ENCODE results near the gene SH3BP2.

The SH3BP2 gene

DNA sequence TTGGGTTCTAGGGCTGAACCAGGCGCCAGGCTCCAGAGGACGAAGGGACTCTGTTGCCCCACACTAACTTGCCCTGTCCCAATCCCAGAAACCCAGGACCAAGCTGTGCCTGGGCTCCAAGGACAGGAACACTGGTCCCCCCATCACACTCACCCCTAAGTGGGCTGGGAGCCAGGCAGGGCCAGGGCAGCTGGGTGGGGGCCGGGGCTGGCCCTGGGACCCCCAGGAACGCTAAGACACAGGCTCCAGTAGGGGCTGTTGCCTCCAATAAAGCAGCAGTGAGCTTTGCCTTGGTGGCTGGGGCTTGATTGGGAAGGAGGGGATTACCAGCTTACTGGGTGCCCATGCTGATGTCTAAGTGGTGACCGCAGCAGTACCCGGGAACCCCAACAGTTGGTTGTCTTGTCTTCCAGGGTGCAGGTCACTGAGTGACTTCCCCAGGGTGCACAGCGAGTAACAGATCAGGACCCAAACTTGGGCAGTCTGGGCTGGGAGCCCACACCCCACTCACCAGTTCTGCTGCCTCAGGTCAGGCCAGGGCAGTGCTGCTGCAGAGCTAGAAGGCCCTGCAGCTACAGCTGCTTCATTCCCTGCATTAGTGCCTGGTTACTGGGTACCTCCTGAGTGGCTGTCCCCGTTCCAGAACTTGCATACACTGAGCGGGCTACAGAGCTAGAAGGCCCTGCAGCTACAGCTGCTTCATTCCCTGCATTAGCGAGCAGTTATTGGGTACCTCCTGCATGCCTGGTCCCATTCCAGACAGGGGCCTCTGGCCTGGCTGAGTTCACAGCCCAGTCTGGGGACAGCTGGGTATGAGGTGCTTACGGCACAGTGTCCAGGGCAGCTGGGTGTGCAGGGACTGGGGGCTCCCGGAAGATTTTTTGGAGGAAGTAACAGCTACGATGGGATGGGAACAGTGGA lies 41.4 kb downstream of the SH3BP2 start:
- no peak for DNase-seq

DNA sequence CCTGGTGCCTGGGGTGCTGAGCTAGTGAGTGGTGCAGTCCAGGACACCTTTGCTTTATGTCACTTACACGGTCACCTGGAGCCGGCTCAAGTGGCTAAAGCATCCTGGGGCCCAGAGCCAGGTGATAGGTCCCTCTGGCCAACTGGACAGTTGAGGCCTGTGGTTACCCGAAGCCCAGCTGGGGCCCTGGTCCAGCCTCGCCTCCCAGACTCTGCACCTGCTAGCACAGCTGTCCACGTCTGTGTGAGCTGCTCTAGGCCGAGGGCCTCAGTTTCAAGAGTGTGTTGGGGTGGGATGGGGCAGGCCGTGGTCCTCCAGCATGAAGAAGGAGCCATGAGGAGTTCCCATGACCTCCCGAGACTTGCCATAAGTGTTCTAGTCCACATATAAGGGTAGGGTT lies 43.1 kb downstream of the SH3BP2 start:
- no peak for DNase-seq

DNA sequence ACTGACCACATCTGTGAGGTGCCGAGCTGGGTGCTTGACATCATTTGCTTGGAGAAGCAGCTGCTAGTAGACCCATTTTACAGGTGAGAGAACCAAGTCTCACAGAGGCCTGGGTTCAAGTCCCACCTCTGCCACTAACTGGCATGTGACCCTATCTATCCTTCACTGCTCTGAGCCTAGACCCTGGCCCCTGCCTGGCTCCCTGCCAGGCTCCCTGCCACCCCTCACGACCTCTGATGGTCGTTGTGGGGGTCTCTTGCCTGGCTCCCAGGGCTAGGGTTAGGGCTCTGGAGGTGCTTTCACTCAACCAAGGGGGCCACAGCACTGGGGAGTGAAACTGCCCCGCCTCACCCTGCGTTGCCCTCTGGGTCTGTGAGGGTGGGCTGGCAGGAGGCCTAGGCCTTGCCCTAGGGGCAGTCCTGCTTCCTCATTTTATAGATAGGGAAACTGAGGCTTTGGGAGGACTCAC lies 43.5 kb downstream of the SH3BP2 start:
- no peak for DNase-seq

DNA sequence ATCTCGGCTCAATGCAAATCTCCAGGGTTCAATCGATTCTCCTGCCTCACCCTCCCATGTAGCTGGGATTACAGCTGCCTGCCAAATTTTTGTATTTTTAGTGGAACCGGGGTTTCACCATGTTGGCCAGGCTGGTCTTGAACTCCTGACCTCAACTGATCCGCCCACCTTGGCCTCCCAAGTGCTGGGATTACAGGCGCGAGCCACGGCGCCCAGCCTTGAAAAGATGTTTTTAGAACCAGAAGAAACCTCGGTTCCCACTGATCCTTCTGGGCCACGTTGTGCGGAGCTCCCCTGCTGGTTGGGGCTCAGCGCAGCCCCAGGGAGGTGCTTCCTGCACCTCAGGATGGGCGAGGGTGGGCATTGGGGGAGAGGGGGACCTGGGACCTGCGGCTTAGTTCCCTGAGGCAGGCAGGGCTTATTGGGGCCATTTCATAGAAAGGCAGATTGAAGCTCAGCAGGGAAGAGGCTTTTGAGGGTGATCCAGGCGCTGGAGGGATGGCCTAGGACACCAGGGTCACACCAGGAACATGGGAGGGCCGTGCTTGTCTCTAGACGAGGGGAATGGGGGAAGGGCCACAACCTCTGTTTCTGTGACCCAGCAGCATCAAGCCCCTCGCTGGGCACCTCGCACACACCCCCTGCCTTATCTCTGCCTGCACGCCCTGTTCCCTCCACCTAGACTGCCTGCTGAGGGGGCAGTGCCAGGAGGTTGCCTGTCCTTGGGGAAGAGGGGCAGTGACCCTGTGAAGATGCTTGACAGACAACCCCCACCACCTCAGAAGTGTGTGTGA lies 44.4 kb downstream of the SH3BP2 start:
- no peak for DNase-seq

DNA sequence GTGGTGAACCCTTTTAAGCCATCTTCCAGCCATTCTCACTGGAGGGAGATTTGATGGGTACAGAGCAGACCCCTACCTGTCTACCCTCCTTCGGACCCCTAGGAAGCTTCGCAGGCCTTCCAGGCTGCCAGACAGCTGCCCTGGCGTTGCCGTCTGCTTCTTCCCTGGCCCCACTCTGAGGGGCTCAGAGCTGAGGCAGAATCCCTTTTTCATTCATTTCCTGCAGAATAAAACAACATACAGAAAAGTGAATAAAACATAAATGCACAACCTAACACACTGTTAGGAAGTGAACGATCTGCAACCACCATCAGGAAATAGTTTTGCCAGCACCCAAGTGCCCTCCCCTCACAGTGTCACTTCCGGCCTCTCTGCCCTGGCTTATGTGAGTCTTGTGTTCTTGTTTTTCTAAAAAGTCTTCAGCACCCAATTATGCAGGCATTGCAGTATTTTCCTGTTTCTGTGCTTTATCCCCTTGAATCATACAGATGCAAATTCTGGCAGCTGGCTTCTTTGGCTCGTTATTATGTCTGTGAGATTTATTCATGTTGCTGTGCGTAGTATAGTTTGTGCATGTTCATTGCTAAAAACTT lies 45.1 kb downstream of the SH3BP2 start:
- DNase-seq = no peak

DNA sequence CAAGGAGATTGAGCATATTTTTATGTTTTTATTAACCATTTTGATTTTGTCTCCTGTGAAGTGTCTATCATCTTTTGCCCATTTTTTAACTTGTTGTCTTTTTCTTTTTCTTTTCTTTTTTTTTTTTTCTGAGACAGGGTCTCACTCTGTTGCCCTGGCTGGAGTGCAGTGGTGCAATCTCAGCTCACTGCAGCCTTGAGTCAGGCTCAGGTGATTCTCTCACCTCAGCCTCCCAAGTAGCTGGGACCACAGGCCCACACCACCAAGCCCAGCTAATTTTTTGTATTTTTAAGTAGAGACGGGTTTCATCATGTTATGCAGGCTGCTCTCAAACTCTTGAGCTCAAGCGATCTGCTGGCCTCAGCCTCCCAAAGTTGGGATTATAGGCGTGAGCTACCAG lies 46.2 kb downstream of the SH3BP2 start:
- DNase-seq = no peak

DNA sequence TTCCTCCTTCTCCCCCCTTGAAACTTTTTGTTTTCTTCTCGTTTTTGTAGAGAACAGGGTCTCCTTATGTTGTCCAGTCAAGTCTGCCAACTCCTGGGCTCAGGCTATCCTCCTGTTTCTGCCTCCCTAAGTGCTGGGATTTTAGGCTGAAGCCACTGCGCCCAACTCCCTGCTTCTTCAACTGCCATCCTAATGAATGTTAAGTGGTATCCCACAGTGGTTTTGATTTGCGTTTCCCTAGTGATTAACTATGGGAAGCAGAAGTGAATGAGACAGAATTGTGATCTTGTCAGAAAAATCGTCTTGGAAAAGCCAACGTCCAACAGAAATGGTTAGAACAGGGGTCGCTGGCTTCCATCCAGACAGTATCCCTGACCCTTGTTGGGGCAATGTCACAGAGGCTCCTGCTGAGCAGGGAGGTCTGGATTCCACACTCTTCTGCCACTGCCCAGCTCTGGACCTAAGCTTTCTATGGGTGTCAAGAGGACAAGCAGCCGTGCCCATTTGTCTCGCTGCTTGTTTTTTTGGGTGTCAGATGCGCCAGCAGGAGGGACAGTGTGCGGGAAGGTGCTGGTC lies 49.9 kb downstream of the SH3BP2 start:
- DNase-seq = peak; percentile 55

DNA sequence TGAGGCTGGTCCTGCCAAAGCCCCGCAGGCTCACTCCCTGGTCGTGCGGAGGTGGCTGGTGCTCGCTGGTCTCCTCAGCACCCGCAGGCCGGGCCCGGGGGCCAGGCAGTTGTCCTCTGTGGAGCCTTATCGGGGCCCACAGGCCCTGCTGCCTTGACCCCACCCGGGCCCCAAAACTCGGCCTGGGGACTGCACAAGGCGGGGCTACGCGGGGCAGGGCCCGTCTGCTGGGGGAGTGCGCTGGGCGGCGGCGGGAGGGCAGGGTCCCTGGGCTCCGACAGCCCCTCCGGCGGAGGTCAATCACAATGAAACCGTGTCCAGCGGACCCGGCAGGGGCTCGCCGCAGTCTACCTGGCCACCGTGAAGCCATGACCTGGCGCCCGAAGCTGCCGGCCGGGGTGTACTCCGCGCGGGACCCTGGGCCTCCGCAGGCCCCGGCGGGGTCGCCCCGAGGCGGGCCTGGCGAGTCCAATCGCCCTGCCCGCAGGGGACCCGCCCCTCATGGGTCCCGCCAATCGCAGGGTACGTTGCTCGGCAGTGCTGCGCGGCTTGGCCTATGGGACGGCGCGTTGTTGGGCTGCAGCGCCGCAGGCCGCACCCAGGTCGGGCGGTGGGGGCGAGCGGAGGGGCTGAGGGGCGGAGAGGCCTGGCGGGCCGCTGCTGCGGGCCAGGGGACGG lies 50.5 kb downstream of the SH3BP2 start, which contains the start of gene ADD1:
TSS of gene ADD1 (plus strand) at position 582 of the 678 bp plus-strand sequence. CDS start 32,072 bp downstream, outside the sequence.
- peak; percentile 95 for DNase-seq

DNA sequence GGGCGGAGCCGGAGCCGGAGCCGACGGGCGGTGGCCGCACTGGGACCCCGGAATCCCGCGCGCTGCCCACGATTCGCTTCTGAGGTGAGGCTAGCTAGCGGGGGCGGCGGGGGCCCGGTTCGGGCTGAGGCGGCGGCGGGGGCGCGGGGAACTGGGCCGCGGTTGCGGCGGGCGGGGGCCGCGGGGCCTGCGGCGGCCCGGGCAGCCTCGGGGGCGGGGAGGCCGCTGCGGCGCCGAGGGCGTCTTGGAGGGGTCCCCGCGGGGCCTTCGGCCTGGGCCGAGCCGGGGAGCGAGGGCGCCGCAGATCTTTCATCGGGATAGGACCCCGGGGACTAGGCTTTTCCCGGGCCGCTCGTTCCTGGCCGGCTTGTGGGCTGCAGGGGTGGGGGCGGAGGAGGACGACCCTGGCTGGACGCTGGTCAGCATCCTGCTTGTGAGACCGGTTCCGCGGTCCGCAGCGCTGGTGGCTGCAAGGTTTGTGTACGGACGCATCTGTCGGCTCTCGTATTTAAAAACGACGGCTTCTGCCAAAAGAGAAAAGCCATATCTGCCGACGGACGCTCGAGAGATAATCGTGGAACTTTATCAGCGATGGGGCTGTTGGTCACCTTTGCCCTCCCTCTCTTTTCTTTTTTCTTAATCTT lies 51.2 kb downstream of the SH3BP2 start:
- peak; percentile 69 for DNase-seq

DNA sequence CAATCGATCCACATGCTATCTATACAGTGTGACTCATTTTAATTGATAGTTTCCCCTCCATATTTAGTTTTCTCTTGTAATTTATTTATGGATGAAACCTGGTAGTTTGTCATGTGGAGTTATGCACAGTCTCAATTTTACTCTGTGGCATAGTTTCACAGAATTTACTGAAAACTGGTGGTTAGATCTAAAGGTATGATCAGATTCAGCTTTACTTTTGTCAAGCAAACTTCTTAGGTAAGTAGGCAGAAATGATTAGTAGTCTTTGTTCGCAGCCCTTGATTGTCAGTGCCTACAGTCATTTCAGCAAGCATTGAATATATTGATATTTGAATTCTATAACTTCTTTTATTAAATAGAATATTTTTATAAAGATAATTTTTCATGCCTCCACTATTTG lies 53.3 kb downstream of the SH3BP2 start:
- DNase-seq = no peak

DNA sequence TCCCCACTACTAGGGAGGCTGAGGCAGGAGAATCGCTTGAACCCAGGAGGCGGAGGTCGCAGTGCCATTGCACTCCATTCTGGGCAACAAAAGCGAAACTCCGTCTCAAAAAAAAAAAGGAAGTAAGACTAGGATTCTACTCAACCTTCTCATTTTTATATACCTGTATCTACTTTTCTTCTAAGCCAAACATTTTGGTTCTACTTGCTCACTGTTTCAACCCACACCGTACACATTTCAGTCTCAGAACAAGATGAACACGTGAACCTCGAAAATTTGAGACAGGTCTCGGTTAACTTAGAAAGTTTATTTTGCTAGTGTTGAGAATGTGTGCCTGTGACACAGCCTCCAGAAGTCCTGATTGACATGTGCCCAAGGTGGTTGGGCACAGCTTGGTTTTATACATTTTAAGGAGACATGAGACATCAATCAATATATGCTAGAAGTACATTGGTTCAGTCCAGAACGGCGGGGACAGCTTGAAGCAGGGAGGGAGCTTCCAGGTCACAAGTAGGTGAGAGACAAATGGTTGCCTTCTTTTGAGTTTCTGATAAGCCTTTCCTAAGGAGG lies 54.5 kb downstream of the SH3BP2 start:
- no peak for DNase-seq

DNA sequence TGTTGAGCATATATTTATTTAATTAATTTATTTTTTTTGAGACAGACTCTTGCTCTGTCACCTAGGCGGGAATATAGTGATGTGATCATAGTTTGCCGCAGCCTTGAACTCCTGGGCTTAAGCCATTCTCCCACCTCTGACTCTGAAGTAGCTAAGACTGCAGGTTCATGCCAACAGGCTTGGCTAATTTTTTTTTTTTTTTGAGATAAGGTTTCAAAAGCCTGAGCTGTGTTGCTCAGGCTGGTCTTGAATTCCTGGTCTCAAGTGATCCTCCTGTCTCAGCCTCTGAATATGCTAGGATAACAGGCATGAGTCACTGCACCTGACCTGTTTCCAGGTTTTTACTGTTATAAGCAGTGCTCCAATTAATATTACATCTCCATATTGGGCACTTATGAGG lies 55.6 kb downstream of the SH3BP2 start:
- peak; percentile 49 for DNase-seq

DNA sequence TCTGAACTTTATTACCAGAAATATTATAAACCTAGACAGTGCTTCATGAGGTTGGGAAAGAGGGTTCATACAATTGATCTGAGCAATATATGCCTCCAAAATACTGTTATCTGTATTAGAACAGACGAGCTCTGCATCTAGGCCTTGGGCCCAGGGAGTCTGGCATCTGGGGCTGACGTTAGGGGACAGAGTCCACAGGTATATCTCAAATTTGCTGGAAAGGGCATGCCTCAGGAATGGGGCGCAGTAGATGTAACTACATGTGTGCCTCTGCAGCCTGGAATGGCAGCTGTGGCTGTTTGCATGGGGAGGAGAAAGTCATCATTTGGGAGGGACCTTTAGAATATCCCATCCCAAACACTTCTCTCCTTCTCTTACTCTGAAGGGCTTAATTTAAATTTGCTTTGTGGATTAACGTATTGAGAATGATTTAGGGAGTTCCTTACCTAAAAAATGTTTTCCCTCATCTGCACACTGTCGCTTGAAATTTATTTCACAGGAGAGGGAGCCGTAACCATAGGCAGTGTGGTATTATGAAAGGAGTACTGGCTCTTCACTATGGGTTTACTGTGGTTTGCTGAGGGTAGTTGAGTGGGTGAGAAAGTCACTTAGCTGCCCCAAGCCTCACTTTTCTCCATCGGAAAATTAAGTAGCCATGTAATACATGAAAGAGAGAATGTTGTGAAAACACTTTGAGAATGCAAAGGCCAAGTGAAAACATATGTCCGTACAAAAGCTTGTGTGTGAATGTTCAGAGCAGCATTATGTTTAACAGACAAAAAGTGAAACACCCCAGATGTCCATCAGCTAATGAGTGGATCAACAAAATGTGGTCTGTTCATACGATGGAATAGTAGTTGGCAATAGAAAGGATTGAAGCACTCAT lies 56.6 kb downstream of the SH3BP2 start:
- no peak for DNase-seq

DNA sequence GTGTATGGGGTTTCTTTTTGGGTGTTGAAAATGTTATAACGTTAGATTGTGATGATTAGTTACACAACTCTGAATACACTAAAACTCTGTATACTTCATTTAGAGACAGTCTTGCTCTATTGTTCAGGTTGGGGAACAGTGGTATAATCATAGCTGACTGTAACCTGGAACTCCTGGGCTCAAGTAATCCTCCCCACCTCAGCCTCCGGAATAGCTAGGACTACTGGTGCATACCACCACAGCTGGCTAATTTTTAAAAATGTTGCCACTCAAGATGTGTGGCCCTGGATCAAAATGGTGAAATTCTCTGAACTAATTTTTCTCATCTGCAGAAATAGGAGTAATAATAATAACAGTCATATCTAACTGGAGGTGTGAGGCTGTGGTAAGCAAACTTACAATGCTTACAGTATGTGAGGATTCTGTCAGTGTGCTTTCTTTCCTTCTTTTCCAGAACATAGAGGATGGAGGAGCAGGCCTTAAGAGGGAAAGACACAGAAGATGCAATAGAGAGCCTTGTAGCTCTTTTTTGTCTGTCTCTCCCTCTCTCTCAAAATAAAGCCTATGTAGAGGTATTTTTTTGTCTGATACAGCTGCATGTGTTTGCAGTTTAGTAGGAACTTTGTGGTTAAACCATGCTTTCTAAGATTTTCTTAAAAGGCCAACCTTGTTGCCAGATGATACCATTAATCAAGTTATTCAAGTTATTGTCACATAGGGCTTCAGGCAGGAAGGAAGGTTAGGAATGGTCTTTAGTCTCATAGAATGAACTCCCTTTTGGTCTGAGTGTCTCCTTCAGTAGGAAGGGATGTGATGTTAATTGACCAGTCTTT lies 58.3 kb downstream of the SH3BP2 start:
- no peak for DNase-seq

DNA sequence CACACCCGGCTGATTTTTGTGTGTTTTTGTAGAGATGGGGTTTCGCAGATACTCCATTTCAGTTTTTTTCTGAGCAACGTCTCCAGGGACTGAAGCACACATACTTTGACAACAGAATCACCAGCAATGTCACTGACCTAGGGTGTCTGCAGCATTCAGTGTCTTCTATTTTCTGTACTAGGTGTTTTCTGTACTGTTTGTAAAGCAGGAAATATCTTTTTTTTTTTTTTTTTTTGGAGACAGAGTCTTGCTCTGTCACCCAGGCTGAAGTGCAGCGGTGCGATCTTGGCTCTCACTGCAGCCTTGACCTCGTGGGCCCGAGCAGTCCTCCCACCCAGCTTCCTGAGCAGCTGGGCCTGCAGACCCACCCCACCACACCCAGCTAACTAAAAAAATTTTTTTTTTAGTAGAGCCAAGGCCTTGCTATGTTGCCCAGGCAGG lies 59.6 kb downstream of the SH3BP2 start:
- DNase-seq = no peak

DNA sequence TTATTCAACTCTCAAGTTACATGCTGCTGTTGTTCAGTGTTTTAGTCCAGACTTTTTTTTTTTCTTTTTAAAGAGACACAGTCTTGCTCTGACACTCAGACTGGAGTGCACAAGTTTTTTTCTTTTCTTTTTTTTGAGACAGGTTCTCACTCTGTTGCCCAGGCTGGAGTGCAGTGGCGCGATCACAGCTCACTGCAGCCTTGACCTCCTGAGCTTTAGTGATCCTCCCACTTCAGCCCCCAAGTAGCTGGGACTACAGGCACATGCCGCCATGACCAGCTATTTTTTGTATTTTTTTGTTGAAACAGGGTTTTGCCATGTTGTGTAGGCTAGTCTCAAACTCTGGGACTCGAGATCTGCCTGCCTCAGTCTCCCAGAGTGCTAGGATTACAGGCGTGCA lies 62.7 kb downstream of the SH3BP2 start:
- DNase-seq = no peak

DNA sequence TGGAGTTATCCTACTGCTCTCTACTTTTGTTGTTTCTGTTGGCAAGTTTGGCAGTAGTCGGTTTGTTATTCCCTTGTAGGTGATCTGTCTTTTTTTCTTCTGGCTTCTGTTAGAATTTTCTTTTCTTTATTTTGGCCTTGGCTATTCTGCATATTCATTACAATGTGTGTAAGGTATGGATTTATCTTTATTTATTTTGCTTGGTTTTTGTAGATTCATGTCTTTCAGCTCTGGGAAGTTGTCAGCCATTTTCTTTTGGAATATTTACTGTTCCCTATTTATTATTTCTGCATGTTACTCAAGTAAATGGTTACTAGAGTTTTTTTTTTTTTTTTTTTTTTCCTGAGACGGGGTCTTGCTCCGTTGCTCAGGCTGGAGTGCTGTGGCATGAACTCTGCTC lies 63.4 kb downstream of the SH3BP2 start:
- DNase-seq = no peak

DNA sequence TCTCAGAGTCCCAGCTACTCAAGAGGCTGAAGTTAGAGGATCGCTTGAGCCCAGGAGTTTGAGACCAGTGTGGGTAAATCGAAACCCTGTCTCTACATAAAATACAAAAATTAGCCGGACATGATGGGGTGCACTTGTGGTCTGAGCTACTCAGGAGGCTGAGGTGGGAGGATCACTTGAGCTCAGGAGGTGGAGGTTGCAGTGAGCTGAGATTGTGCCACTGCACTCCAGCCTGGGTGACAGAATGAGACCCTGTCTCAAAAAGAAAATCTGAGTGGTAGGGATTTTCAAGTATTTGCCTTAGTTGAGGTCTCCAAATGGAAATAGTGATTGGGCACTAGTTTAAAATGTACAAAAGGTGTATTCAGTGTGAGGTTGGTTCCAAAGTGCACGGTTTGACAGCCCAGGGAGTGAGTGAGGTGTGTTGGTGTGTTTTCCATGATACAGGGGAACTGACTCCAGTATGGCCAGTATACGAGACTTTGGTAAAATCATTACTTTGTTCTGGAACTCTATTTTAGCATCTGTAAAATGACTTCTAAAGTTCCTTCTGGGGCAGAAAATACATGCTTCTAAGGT lies 64.6 kb downstream of the SH3BP2 start:
- DNase-seq = no peak
